BE2C (cell line): ENCODE measurements around the gene DHX58.
A peak's percentile ranks its signal among the peaks of the same experiment; 100 is the strongest.

ENCODE experiments used
- DNase-seq: peaks from one replicate; pipeline ENCODE4 v3.0.0-alpha.2; 2020
- H3K27me3 ChIP-seq: fragments of 250-450 bp; sonication (Bioruptor Pico); 2 replicates; pipeline ENCODE4 v1.5.1; 2020; ENCODE audit warnings: mild to moderate bottlenecking
- H3K36me3 ChIP-seq: fragments of 250-450 bp; sonication (Bioruptor Pico); 2 replicates; pipeline ENCODE4 v1.5.1; 2020; ENCODE audit warnings: mild to moderate bottlenecking
- H3K4me1 ChIP-seq: fragments of 250-450 bp; sonication (Bioruptor Pico); 2 replicates; pipeline ENCODE4 v1.5.1; 2020
- H3K4me3 ChIP-seq: 2 replicates; pipeline ENCODE4 v1.5.1; 2011; ENCODE audit warnings: low read depth, low read length
- H3K9me3 ChIP-seq: fragments of 250-450 bp; sonication (Bioruptor Pico); 2 replicates; pipeline ENCODE4 v1.5.1; 2020
- TF ChIP-seq, protein P1 (sequence below): IDR thresholded peaks from 2 replicates; pipeline ENCODE4 v1.5.1; 2012; ENCODE audit warnings: mild to moderate bottlenecking, low read depth, low read length

DHX58 gene

DNA sequence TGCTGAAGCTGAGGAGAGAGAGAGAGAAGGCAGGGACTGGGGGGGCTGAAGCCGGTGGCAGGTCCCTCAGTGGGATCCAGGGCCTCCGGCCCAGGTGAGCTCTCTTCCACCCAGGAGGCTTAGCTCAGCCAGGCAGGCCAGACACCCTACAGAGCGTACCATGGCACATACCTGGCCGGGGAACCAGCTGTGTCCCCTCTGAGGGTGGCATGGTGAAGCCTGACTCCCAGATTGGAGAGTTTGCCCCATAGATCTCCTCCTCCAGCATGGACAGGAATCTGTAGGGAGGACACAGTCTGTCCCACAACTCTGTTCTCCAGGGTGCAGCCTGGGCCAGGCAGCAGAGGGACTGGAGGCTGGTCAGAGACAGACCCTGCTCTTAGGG, 5.6 kb upstream of the DHX58 start:
- Histone ChIP-seq H3K36me3 (peaks cover 31% of the 10 kb centered on the region), H3K4me3 (no peak overlapping the region)

DNA sequence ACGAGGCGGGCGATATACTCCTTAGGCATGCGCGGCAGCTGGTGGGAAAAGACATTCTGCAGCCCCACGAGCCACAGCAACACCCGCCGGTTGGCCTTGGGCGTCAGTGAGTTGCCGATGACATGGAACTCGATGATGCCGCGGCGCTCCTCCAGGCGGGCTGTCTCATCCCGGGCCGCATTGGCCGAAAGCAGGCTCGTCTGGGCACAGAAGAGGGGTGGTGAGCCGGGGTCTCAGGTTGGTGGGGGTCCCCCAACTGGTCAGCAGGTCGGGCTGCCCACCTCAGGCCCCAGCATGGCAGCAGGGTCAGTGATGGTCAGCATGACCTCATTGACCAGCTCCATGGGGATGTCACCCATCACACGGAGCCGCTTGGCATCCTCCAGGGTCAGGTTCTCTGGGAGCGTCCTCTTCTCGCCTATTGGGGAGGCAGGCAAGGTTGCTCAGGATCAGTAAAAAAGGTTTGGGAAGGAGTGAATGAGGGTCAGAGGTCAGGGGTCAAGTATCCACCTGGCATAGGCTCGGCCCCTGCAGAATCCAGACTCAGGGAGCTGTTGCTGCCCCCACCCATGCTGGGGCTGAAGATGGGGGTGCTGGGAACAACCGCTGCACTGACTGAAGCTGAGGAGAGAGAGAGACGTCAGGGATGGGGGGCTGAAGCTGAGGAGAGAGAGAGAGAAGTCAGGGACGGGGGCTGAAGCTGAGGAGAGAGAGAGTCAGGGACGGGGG, 5.0 kb upstream of the DHX58 start:
- TF ChIP-seq, protein P1, sequence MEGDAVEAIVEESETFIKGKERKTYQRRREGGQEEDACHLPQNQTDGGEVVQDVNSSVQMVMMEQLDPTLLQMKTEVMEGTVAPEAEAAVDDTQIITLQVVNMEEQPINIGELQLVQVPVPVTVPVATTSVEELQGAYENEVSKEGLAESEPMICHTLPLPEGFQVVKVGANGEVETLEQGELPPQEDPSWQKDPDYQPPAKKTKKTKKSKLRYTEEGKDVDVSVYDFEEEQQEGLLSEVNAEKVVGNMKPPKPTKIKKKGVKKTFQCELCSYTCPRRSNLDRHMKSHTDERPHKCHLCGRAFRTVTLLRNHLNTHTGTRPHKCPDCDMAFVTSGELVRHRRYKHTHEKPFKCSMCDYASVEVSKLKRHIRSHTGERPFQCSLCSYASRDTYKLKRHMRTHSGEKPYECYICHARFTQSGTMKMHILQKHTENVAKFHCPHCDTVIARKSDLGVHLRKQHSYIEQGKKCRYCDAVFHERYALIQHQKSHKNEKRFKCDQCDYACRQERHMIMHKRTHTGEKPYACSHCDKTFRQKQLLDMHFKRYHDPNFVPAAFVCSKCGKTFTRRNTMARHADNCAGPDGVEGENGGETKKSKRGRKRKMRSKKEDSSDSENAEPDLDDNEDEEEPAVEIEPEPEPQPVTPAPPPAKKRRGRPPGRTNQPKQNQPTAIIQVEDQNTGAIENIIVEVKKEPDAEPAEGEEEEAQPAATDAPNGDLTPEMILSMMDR = no peak
- no peak overlapping the region for H3K4me3 ChIP-seq
- H3K27me3 ChIP-seq = no peaks in the 10 kb centered on the region
- DNase-seq = no peak
- peaks cover 28% of the 10 kb centered on the region for H3K36me3 ChIP-seq
- no peaks in the 10 kb centered on the region for H3K9me3 ChIP-seq
- peaks cover 4% of the 10 kb centered on the region; the same call in 1 of the 2 replicates for H3K4me1 ChIP-seq

More for the DNA sequence above, 5.6 kb upstream of the DHX58 start:
- TF ChIP-seq, protein P1 = no peak
- H3K9me3 ChIP-seq = no peaks in the 10 kb centered on the region
- no peaks in the 10 kb centered on the region for H3K27me3 ChIP-seq
- no peak for DNase-seq
- peaks cover 4% of the 10 kb centered on the region; the same call in 1 of the 2 replicates for H3K4me1 ChIP-seq

DNA sequence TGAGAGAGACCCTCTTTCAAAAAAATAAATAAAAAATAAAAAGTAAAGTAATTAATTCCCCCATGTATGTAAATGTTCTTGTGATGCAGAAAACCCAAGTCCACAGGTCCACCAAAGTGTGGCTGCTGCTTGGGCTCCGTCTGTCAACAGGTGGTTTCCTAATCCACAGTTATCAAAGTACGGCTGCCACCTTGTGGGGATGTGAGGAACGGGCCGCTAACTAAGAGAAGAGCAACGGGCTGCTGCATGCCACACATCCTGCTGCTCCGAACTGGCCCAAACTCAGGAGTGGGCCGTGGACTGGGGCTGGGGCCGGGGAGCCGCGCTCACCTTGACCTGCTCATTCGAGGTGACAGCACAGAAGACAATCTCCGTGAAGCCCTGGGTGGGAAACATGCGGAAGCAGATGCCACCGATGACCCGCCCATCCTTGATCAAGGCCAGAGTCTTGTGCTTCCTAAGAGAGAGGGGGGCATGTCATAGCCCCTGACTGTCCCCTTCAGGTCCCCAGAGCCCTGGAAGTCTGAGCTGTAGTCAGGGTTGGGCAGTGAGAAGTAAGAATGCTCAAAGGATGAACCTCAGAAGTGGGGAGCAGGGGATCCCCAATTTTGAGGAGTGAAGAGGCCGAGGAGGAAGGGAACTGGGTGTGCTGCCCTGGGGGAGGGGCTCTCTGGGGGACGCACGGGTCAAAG, 4.3 kb upstream of the DHX58 start:
- Histone ChIP-seq H3K9me3 (no peaks in the 10 kb centered on the region), H3K27me3 (no peaks in the 10 kb centered on the region), H3K4me1 (peaks cover 4% of the 10 kb centered on the region; the same call in 1 of the 2 replicates), H3K4me3 (no peak overlapping the region), H3K36me3 (peaks cover 24% of the 10 kb centered on the region)
- peak; percentile 84 for DNase-seq
- TF ChIP-seq, protein P1 = peak; percentile 91

DNA sequence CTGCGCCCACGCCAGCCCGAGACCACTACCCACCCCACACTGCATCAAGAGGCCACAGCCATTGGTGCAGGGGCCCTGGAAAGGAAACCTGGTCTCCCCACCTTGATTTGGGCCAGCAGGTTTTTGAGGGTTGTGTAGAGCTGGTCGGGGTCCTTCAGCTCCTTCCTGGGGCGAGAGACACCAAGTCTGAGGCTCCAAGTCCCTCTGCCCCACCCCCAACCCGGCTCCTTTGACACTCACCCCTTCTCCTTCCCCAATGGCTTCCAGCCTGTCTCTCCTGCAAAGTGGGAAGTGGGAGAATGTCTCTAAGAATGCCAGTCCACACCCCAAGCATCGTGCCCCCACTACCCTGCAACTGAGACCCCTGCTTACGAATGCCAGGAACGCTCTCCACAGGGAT, 1.6 kb upstream of the DHX58 start:
- no peak for DNase-seq
- peaks cover 21% of the 10 kb centered on the region for H3K36me3 ChIP-seq
- TF ChIP-seq, protein P1 = no peak
- no peak overlapping the region for H3K4me3 ChIP-seq
- no peaks in the 10 kb centered on the region for H3K4me1 ChIP-seq
- no peaks in the 10 kb centered on the region for H3K27me3 ChIP-seq
- no peaks in the 10 kb centered on the region for H3K9me3 ChIP-seq

DNA sequence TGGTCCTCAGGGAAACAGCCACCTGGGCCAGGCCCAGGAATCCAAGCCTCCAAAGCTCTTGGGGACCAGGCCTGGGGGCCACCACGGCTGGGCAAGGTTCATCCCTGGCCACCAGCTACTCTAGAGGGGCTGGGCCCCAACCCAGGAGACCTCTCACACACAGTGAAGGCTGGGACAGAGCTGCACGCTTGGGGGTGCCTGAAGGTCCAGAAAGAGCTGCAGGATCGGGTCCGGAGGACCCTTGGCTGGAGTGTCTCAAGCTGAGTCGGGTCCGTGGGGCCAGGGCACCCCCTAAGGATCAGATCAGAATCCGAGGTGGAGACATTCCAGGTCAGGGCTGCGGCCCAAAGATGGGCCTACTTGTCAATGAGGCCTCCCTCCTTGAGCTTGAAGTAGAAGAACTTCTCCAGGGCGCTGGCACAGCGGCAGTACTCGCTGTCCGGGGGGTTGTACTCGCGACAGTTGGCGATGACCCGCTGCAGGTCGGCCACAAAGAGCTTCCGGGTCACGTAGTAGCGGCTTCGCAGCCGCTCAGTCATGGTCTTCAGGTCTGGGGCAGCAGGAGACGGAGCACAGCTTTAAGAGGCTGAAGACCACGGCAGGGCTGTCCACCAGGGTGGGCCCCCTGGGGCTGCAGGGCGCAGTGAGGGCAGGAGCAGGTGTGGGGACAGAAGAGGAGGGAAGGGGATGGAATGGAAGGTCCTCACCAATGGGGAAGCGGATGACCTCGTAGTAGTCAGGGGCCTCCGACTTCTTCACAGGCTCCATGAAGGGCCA, 967 bp upstream of the DHX58 start:
- DNase-seq = no peak
- Histone ChIP-seq H3K36me3 (peaks cover 15% of the 10 kb centered on the region), H3K9me3 (no peaks in the 10 kb centered on the region), H3K4me3 (no peak overlapping the region), H3K27me3 (no peaks in the 10 kb centered on the region), H3K4me1 (no peaks in the 10 kb centered on the region)
- TF ChIP-seq, protein P1 = no peak
